Fibroblast of the aortic adventitia (primary cell): ENCODE results near the gene TAGAP. TPM values are rescaled to one million over a fixed set of nuclear protein-coding genes. Genes with fewer than 3 reads are reported as not detected.
"Not testable (repeated sequence)": the region's sequence is repeated elsewhere in the genome, so short reads cannot be mapped to it uniquely, and the experiment has no call there.

Experiments
- DNase-seq: peaks from one replicate; pipeline ENCODE4 v3.0.0-alpha.2; 2010; ENCODE audit warnings: low read depth
- H3K4me3 ChIP-seq: 2 replicates; pipeline ENCODE4 v1.5.1; 2011; ENCODE audit warnings: low read depth, mild to moderate bottlenecking, control low read depth, low read length, moderate library complexity
- total RNA-seq: library from RNA; depleted of rRNA; stranded (reverse); fragments of >200 nt; gene quantifications from 2 replicates; pipeline ENCODE4 v1.2.3, GENCODE V29; 2012; ENCODE audit warnings: low replicate concordance
- TF ChIP-seq, protein P1 (sequence below): IDR thresholded peaks from 2 replicates; pipeline ENCODE4 v1.5.1; 2011; ENCODE audit warnings: mild to moderate bottlenecking, low read length, control low read depth, inconsistent platforms; ENCODE audit not compliant: insufficient read depth

Gene TAGAP
- total RNA-seq, 1 donor: not detected

DNA sequence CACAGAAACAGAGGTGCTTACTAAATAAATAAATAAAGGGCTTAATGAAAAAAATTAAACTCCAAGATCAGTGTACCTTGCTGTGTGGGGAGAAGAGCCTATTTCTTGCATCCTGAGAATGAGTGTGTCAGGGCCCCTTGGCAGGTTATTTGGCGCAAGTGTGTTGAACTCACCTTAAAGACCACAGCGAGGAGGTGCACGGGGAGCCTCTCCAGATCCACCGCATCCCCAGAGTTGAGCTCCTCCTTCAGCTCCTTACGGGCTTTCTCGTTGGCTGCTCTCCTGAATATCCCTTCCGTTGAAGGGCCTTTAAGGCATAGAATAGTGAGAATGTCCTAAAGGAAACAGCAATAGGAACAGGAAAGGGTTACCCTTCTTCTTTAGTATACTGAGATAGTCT lies 3.6 kb downstream of the TAGAP start:
- H3K4me3 ChIP-seq: no peak overlapping the region
- TF ChIP-seq, protein P1, sequence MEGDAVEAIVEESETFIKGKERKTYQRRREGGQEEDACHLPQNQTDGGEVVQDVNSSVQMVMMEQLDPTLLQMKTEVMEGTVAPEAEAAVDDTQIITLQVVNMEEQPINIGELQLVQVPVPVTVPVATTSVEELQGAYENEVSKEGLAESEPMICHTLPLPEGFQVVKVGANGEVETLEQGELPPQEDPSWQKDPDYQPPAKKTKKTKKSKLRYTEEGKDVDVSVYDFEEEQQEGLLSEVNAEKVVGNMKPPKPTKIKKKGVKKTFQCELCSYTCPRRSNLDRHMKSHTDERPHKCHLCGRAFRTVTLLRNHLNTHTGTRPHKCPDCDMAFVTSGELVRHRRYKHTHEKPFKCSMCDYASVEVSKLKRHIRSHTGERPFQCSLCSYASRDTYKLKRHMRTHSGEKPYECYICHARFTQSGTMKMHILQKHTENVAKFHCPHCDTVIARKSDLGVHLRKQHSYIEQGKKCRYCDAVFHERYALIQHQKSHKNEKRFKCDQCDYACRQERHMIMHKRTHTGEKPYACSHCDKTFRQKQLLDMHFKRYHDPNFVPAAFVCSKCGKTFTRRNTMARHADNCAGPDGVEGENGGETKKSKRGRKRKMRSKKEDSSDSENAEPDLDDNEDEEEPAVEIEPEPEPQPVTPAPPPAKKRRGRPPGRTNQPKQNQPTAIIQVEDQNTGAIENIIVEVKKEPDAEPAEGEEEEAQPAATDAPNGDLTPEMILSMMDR: no peak
- no peak for DNase-seq

DNA sequence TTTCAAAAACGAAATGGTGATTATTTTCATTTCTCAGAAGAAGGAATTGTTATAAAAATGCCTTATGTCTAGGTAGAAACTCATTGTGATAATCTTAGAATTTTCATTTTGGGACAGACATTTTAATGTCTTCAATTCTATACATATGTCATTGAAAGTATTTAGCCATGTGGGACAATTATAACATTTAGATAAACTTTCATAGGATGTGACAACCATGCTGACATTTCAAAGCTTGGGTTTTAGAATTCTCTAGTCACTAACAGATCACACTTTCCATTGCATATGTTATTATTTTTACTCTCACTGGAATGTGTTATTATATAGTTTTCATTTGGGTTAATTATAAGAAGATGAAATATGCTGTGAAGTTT lies 4.9 kb downstream of the TAGAP start:
- TF ChIP-seq, protein P1: no peak
- no peak for DNase-seq
- H3K4me3 ChIP-seq: no peak overlapping the region

DNA sequence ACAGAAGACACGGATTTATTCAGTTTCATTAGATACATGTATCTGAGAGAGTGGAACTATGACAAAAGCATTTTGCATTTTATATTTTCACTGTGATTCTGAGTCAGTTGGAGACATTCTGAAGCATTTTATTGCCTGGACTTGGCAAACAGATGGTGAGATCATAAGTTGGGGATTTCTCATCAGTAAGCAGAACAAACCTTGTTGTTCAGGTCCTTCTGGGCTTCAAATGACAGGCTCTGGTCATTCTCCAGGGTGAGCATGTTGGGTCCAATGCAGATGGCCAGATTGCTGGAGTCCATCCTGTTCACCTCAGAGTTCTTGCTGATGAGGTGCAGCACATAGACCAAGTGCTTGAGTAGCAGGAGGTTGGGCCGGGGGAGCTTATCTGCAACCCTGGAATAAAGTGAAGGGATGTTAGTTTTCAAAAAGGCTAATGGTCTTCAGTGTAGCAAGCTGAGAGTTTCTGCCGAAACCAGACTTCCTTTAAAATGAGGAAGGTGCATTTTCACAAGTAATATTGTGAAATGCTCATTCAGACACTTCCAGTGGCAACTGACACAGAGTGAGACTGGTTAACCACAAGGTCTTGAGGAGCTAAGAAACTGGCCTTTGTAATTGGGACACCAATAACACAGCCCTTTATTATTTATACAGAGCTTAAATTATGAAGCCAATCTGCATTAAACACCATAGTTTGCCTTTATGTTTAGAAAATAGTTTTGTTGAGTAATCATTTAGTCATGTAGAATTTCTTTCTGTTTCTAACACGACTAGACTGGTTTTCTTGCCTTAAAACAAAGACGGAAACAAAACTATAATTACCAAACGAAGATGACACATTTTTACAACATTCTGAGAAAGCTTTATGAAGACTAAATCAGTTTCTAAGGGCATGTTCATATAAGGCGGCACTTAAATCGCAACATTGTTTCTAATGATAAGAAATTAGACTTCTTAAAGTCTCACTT lies 5.6 kb downstream of the TAGAP start:
- DNase-seq: peak; percentile 22
- no peak overlapping the region for H3K4me3 ChIP-seq
- TF ChIP-seq, protein P1: no peak

DNA sequence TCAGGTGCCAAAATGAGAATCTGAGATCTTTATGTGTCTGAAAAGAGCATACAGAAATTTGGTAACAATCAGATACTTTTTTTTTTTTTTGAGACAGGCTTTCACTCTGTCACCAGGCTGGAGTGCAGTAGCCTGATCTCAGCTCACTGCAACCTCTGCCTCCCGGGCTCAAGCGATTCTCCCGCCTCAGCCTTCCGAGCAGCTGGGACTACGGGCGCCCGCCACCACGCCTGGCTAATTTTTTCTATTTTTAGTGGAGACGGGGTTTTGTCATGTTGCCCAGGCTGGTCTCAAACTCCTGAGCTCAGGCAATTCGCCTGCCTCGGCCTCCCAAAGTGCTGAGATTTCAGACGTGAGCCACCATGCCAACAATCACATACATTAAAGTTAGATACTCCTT lies 6.5 kb downstream of the TAGAP start:
- not testable (repeated sequence) for H3K4me3 ChIP-seq, DNase-seq

DNA sequence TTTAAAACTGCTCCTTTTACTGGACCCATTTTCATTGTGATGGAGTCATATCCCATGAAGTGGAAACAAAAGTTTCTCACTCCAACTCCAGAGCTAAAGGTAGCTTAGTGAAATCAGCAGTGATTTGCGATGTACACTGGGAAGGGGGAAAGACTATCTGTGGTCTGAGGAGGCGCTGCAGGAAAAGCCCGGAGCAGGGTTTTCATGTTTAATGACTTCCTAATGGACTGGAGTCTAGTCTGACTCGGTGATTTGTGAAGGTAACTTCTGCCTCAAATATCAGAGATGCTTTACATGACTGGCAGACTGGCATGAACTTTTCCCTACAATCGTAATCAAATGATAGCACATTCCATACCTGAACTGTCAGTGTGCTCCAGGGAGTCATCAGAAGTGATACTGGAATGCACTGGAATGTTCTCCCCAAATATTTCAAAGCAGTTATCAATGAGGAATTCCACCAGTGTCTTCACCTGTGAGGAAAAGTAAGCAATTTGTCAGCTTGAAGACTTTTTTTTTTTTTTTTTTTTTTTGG lies 7.0 kb downstream of the TAGAP start:
- H3K4me3 ChIP-seq: no peak overlapping the region
- DNase-seq: no peak
- TF ChIP-seq, protein P1: no peak

DNA sequence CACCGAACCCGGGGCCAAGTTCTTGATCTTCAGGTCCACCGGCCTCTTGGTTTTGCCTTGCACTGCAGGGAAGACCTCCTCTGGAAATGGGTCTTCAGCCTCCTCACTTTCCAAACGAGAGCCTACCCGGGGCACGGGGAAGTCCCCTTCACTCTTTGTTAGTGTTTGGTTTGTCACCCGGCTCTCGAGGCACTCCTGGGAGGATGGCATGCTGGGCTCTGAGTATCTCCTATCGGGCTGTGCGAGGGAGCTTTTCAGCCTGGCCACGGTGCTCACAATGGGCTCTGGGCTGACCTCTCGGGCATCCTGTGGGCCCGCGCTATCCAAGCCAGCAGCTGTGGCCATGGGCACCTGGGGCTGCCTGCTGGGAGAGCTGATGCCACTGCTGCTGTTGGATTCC lies 8.1 kb downstream of the TAGAP start:
- no peak overlapping the region for H3K4me3 ChIP-seq
- TF ChIP-seq, protein P1: no peak
- no peak for DNase-seq

DNA sequence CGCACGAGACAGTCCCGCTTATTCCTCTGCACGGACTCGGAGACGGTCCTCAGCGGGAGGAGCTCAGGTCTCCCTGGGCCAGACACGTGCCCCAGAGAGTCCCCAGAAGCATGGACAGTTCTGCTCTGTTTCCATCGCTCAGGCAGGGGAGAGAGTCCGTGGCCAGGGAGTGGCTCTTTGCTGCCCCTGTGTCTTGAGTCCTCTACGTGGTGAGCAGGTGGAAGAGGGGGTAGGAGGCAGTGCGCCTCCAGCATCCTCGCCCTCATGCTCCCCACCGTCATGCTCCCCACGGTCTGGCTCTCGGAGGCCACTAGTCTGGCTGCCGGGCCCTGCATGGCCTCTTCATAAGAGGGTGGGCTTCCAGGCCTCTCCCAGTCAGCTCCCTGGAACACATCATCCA lies 8.9 kb downstream of the TAGAP start:
- no peak for DNase-seq
- no peak overlapping the region for H3K4me3 ChIP-seq
- TF ChIP-seq, protein P1: no peak
